ENCODE data around the gene MICALL1.

The MICALL1 gene

DNA sequence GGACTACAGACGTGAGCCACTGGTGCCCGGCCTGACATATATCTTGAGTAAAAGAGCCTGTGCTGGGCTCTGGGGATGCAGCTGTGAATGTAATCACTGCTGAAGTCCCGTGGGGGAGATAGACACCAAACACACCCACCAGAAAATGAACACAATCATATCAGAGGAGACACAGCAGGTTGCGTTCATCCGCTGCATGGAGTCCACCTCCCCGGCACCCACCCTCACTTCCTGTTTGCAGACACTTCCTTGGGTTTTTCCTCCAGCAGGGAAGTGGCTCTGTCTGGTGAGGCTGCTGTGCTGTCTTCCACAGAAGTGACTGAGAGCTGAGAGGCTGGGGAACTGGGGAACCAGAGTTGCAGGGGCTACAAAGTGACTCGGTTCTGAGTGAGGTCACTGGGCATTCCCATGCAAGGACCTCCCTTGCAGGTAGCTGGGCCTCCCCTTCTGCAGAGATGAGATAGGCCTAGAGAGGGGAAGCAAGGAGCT, 7.2 kb downstream of the MICALL1 start:
- TF ChIP-seq FOXP2 (optimal IDR thresholded peaks at IDR 0.05; ENCODE audit: borderline replicate concordance, extremely low read depth, extremely low read length, insufficient read depth) (no peak), POLR2AphosphoS5 (IDR thresholded peaks at IDR 0.05; ENCODE audit: low read depth, low read length) (no peak), SIN3A (IDR thresholded peaks at IDR 0.05; ENCODE audit: borderline replicate concordance, insufficient read depth, low read length) (no peak), REST (IDR thresholded peaks at IDR 0.05; ENCODE audit: insufficient read depth in 1 of 2, low read depth in 2 of 2, low read length in 2 of 2) (no peak), TAF1 (IDR thresholded peaks at IDR 0.05; ENCODE audit: borderline replicate concordance, insufficient read depth, low read length) (no peak)

- no peak for TF ChIP-seq SIN3A (IDR thresholded peaks at IDR 0.05; ENCODE audit: borderline replicate concordance, insufficient read depth, low read length)
- TF ChIP-seq TAF1 (IDR thresholded peaks at IDR 0.05; ENCODE audit: borderline replicate concordance, insufficient read depth, low read length), result no peak
- TF ChIP-seq FOXP2 (optimal IDR thresholded peaks at IDR 0.05; ENCODE audit: borderline replicate concordance, extremely low read depth, extremely low read length, insufficient read depth), result no peak
- TF ChIP-seq POLR2AphosphoS5 (IDR thresholded peaks at IDR 0.05; ENCODE audit: low read depth, low read length), result no peak
- TF ChIP-seq REST (IDR thresholded peaks at IDR 0.05; ENCODE audit: insufficient read depth in 1 of 2, low read depth in 2 of 2, low read length in 2 of 2), result no peak
These were observed 10.2 kb downstream of the MICALL1 start for GRCh38 chr22:37916311-37916710.

- TF ChIP-seq TAF1 (IDR thresholded peaks at IDR 0.05; ENCODE audit: borderline replicate concordance, insufficient read depth, low read length), result no peak
These were observed 11.9 kb downstream of the MICALL1 start for GRCh38 chr22:37917874-37918548.

DNA sequence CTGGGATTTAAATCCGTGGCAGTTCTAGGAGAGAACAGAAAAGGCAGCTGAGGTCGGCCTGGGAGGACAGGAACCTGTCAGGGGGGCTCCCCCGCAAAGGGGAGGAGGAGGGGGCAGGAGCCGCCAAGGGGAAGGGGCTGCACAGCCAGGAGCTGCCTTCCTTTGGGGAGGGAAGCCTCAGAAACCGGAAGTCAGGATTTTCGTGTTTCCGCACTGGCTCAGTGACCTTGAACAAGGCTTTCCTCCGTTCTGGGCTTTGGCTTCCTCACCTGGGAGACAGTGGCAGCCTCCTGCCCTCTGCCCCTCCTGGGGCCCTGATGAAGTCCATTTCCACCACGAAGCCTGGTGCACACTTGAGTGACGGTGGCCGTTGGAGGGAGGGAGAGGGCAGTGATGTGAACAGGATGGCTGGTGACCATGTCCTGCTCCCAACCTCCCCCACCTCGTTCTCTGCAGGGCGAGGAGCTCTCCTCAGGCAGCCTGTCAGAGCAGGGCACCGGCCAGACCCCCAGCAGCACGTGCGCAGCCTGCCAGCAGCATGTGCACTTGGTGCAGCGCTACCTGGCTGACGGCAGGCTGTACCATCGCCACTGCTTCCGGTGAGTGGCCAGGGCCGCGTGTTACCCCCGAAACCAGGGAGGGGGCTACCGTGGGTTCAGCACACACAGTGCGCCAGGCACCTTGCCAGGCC, 12.6 kb downstream of the MICALL1 start:
- TF ChIP-seq POLR2AphosphoS5 (IDR thresholded peaks at IDR 0.05; ENCODE audit: low read depth, low read length), result no peak
- TF ChIP-seq TAF1 (IDR thresholded peaks at IDR 0.05; ENCODE audit: borderline replicate concordance, insufficient read depth, low read length), result no peak
- no peak for TF ChIP-seq REST (IDR thresholded peaks at IDR 0.05; ENCODE audit: insufficient read depth in 1 of 2, low read depth in 2 of 2, low read length in 2 of 2)
- TF ChIP-seq SIN3A (IDR thresholded peaks at IDR 0.05; ENCODE audit: borderline replicate concordance, insufficient read depth, low read length), result no peak
- TF ChIP-seq FOXP2 (optimal IDR thresholded peaks at IDR 0.05; ENCODE audit: borderline replicate concordance, extremely low read depth, extremely low read length, insufficient read depth), result no peak

DNA sequence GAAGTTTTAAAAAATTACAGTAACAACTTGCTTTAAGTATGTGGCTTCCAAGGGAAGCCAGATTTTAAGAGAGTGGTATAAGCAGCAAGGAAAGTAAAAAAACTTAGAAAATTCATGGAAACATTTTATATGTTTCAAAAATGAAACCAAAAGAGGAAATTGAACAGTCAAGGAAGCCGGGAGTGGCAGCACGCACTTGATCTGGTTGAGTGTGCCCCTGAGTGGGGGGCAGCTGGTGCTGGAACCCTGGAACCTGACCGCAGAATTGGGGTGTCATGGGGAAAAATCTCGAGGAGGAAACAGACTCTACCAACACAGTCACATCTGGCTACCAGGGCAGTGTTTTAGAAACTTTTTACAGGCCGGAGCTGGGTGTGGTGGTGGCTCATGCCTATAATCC, 14.0 kb downstream of the MICALL1 start:
- TF ChIP-seq TAF1 (IDR thresholded peaks at IDR 0.05; ENCODE audit: borderline replicate concordance, insufficient read depth, low read length) (no peak), REST (IDR thresholded peaks at IDR 0.05; ENCODE audit: insufficient read depth in 1 of 2, low read depth in 2 of 2, low read length in 2 of 2) (no peak), POLR2AphosphoS5 (IDR thresholded peaks at IDR 0.05; ENCODE audit: low read depth, low read length) (no peak), SIN3A (IDR thresholded peaks at IDR 0.05; ENCODE audit: borderline replicate concordance, insufficient read depth, low read length) (no peak), FOXP2 (optimal IDR thresholded peaks at IDR 0.05; ENCODE audit: borderline replicate concordance, extremely low read depth, extremely low read length, insufficient read depth) (no peak)
